ENCODE measurements around the gene MORN5.

The MORN5 gene

GRCh38 chr9:122125158-122125508, 34.6 kb upstream of the MORN5 start:
- DNase-seq, result peak; percentile 67 to 70

DNA sequence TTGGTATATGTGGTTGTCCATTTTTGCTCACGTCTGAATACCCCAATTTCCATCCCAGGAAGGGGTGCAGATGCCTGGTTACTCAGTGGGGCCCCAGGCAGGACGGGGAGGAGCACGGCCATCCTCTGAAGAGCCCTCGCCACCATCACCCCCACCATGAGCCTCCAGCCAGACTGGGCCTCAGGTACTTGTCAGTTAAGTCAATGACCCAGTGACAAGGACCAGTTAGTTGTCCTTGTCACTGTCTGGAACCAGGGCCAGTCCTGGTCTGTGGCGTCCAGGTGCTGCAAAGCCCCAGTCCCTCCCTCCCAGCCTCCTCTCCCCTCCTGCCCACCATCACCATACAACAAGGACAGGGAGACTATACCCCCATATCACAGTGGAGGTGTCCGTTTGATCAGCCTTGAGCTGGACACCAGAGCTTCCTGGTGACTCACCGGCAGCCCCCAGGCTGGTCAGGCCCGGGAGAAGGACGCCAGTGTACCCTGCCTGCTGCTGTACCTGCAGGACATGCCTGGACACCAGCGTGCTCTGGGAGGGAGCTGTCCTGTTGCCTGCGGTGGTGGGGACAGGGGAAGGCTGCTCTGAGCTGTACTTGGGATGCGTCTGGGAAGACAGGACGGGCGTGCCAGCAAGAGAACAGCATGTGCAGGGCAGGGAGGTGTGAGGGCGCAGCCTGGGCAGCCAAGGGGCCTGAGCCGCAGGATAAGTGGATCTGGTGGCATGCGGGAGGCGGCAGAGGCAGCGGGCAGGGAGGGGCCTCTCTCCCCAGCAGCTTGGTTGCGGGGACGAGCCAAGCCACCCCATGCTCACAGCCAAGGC, 34.0 kb upstream of the MORN5 start:
- no peak for DNase-seq

DNA sequence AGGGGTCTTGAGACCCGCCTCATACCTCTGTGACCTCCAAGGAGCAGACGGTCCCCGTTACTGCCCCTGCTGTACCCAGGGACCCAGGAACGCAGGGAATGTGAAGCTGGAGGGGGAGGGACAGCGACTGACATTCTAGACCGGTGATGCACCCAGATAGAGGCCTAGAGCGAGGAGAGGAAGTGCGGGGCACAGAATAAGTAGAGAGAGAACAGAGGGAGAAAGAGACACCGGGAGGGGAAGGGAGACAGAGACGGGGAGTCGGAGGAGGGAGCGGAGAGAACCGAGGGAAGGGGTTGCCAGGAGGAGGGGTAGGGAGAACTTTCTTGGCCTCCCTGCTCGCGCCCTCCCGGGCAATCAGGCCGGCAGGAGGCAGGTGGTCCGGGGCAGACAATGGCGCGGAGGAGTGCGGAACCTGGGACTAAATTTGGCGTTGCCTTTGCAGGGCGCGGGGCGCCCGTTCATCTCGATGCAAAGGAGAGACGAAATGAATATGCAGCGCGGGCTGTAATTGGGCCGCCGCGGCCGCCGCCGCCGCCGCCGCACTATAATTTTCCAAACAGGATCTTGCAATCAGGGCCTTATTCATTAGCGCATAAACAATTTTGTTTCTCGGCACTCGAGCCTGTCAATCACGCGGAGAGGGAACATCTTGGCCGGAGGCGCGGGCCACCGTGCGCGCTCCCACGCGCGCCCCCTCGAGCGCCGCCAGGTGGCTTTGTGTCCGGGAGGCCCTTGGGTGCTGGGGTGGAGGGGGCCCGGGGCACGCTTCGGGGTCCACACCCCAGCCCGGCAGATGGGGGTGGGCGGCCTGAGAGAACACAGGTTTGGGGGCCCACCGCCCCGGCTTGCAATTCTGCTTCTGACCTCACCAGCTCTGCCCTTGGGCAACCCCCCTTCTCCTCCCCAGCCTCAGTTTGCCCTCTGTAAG, 33.1 kb upstream of the MORN5 start:
- DNase-seq, result no peak

DNA sequence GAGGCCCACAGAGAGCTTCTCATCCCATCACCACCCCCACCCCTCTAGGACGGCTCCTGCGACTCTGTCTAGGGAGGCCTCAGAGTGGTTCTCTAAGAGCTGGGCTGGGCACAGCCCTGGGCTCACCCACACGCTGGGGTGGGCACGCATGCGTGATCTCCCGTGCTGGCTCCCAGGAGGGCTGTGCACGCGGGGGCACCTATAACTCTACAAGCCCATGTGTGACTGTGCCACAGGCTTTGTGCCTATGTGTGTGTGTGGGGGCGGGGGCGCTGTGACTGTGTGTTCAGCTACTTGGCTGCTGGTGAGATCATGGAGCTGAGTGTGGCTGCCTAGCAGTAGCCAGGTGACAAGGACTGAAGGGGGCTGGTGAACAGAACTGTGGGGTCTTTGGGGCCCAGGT, 32.3 kb upstream of the MORN5 start:
- no peak for DNase-seq

- DNase-seq, result no peak
These were observed 31.4 kb upstream of the MORN5 start for GRCh38 chr9:122128007-122128968.

- DNase-seq, result no peak
These were observed 30.8 kb upstream of the MORN5 start for GRCh38 chr9:122128969-122129343.

- DNase-seq, result no peak
These were observed 29.7 kb upstream of the MORN5 start for GRCh38 chr9:122129969-122130368.

- no peak for DNase-seq
These were observed 28.9 kb upstream of the MORN5 start for GRCh38 chr9:122130837-122131236.

- peak in 1 of 2 experiments; percentile 33 for DNase-seq
These were observed 28.2 kb upstream of the MORN5 start for GRCh38 chr9:122131401-122132001.

GRCh38 chr9:122132539-122132938, 27.2 kb upstream of the MORN5 start:
- no peak for DNase-seq

DNA sequence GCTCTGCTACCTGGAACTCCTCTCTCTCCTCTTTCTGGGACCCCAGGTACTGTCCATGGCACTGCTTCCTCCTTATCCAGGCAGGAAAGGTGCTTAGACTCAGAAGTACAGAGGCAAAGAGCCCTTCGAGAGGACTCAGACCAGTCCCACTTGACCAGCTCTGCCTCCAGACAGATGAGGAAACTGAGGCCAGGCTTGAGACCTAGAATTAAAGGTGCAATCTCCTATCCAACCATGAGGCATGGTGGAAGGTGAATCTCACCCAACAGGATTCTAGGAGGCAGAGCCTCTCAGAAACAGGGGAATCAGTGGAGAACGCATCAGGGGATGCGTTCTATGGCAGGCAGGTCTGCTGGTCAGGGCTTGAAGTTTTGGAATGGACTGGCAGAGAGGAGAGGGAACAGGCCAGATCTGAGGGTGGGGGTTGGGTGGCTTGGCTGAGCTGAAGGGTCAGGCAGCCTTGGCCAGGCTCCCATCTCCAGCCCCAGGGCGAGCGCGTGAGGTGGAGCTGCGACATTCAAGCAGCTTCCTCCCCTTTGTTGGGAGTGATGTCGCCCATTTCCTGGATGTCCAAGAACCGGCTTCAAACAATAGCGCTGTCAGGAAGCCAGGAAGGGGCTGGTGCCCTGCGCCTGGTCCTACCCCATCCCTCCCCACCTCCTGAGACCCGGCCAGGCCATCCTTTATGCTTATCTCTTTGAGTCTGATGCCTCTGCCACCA, 26.3 kb upstream of the MORN5 start:
- peak in 1 of 2 experiments; percentile 7 for DNase-seq

GRCh38 chr9:122133984-122134535, 25.6 kb upstream of the MORN5 start:
- no peak for DNase-seq

DNA sequence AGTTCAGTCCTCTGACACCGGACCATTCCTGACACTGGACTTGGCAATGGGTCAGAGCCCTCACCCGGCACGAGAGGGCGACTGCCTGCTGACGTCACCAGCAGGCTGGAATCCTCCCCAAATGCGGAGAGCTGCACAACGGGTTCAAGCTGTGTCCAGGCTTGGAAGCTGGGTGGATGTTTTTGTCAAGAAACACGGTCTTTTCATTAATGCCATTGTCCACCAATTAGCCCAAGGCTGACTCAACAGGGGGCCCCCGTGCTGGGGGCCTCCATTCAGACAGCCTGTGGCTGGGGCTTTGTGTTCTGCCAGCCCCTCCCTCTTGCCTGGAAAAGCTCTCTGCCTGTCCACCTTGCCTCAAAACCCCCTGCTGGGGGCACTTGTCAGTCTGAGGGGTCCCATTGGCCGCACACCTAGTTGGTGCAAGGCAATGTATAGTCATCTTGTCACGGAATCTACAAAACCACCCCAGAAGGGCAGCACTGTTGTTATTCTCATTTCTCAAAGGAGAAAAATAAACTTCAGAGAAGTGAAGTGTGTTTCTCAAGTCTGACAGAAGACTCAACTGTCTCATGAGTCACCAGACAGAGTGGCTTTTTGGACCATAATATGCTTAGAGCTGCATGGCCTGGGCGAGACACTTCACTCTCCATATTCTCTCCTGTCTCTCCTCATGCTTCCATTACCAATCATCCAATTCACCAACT, 24.7 kb upstream of the MORN5 start:
- DNase-seq, result no peak

DNA sequence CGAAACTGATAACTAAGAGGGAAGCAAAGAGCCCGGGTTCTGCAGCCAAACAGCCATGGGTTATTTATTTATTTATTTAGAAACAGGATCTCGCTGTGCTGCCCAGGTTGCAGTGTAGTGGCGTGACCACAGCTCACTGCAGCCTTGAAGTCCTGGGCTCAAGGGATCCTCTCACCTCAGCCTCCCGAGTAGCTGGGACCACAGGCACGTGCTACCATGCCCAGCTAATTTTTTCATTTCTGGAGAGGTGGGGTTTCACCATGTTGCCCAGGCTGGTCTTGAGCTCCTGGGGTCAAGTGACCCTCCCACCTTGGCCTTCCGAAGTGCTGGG, 24.2 kb upstream of the MORN5 start:
- DNase-seq, result no peak

DNA sequence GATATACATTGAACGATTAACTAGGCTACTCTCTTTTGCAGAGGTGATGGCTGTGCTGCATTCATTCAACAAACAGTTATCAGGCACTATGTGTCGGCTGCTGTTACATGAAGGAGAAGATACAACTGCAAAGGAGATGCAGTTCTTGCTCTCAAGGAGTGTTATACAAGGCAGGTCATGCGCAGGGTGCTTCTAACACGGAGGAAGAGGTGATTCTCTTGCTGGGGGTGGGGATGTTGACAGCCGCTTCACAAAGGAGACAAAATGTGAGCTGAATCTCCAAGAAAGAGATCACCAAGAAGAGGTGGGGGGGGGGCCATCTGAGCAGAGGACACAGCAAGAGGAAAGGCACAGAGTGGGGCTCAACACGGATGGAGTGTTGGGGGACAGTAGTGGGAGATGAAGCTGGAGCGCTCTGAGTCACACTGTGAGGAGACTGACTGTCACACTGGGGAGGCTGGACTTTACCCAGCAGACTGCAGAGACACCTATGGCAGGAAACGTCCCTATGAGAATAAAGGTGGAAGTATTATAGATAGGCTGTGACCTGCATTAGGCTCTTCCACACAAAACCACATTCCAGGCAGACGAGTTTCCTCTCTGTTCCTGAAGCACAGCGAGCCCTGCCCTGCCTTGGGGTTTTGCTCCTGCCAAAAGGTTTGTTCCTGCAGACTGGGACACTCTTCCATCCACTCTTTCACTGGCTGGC, 21.0 kb upstream of the MORN5 start:
- no peak for DNase-seq

GRCh38 chr9:122140368-122141193, 19.1 kb upstream of the MORN5 start:
- DNase-seq, result no peak

DNA sequence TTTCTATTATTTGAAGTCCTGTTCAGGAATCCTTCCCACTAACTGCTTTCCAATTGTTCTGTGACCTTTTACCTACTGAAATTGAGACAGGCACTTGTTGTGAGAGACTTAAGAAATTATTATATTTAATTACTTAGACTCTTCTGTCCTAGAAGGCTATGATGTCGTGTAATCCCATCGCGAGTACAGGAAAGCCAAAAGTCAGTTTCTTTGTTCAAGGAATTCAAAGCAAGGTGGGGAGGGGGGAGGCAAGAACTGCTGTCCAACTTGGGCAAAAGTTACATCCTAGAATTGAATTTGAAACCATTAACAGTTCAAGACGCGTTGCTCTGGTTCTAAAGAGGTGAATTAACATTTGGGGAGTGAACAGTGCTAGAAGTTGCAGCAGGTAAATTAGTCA, 18.0 kb upstream of the MORN5 start:
- DNase-seq, result no peak

GRCh38 chr9:122143296-122143695, 16.4 kb upstream of the MORN5 start:
- DNase-seq, result no peak

- no peak for DNase-seq
These were observed 15.8 kb upstream of the MORN5 start for GRCh38 chr9:122143876-122144405.
